T-helper 1 cell treated with Interleukin-12 subunit alpha and Interleukin-12 subunit beta and Interleukin-4 antibody, amounts not matched to agents 30 ng/mL and 1 ng/mL, for 36 hours (primary cell): ENCODE data around the gene FBXO7. TPM values are rescaled to one million over a fixed set of nuclear protein-coding genes. Genes with fewer than 3 reads are reported as not detected.

ENCODE experiments used
- intact Hi-C: fragments of 100-400 bp; cut with micrococcal nuclease; formaldehyde crosslinking; loops from one replicate; pipeline ENCODE4 v1.15.1; 2024
- total RNA-seq: library from RNA; stranded (reverse); gene quantifications from 2 replicates; pipeline ENCODE4 v1.2.3, GENCODE V29; 2022

FBXO7 gene
- total RNA-seq, 1 donor from 2014 or later: 95.6 TPM

GRCh38 chr22:32528984-32529982, 54.7 kb downstream of the FBXO7 start:
- intact Hi-C loops: loop anchor here (1.0 to 2.0 kb wide), 2 partner anchors 268 to 472 kb away; no protein-coding TSS in a partner anchor

- intact Hi-C loops: no loop called here
Observed at GRCh38 chr22:32531228-32531627, 56.6 kb downstream of the FBXO7 start.

DNA sequence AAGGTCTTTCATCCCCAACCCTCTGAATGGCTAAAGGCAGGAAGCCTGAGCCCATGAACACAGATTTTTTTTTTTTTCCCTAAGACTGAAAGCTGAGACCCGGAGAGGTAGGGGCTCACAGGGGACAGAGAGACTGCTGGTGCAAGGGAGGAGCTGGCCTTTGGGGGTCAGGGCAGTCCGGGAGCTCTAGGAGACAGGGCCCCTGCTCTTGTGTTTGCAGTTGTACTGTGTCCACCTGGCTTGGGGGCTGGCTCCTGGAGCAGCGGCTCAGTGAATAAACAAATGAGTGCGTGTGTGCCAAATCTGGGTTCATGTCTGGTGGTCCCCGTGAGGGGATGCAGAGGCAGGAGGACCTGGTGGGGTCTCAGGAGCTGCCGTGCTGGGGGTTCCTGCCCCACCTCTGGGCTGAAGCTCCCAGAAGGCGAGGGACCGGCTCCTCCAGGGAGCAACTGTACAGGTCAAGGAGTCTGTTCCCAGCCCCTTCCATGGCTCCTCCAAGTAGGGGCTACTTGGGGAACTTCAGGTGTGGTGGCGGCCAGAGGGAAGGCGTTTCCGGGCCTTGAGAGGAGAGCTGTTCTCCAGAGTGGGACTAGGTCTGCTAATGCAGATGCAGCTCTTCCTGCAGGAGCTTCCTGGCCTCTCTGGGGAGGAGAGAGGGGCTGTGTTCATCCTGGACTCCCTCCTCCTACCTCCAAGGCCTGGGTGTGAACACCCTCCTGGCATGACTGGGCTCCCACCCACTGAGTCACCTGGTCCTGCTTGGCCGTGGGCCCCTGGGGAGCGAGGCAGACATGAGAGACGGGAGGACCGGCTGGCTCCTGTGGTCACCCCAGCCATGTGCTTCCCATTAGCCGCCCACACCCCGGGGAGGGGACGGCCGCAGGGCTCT, 57.6 kb downstream of the FBXO7 start:
- intact Hi-C loops: no loop called here

DNA sequence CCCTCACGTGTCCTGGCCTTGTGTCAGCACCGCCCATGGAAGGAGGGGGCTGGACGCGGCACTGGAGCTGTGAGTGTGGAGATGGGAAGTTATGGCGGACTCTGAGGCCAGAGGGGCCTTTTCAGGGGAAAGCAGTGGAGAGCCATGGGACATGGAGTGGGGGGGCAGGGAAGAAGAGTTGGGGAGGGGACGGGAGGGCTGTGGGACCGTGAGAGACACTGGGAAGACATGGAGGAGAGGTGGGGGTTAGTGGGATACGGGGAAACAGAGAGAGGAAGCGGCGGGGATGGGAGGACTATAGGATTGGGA, 58.2 kb downstream of the FBXO7 start:
- intact Hi-C loops: no loop called here

DNA sequence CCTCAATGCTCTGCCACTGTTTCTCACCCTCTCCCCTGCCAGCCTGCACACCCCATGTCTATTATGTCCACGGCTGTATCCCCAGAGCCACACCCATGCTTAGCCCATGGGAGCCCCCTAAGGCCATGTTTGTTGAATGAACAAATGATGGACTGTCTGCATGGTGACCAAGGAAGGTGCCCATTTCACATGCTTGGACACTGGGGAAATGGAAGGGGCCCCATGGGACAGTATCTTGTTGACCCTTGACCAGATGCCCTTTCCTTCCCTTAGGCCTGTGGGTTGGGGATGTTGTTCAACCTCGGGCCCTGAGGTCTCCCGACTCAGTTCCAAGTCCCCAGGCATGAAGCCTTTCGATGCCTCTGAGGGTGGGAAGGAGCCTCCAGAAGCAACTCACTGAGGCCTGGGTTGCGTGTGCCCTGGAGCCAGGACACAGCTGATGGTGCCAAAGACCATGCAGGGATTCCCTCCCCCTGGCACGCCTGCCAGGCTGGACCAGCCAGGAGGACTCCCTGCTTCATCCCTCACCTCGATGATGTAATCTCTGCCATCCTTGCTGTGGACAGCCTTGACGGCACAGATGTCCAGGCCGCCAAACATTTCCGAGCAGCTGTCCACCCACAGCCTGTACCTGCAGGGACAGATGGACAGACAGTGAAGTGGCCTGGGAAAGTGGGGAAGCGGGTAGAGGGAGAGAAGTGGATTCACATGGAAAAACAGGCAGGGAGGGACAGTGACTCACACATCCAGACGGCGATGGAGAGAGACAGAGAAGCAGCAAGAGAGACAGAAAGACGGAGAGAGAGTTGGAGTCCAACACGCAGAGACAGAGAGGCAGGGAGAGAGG, 58.9 kb downstream of the FBXO7 start:
- intact Hi-C loops: no loop called here

DNA sequence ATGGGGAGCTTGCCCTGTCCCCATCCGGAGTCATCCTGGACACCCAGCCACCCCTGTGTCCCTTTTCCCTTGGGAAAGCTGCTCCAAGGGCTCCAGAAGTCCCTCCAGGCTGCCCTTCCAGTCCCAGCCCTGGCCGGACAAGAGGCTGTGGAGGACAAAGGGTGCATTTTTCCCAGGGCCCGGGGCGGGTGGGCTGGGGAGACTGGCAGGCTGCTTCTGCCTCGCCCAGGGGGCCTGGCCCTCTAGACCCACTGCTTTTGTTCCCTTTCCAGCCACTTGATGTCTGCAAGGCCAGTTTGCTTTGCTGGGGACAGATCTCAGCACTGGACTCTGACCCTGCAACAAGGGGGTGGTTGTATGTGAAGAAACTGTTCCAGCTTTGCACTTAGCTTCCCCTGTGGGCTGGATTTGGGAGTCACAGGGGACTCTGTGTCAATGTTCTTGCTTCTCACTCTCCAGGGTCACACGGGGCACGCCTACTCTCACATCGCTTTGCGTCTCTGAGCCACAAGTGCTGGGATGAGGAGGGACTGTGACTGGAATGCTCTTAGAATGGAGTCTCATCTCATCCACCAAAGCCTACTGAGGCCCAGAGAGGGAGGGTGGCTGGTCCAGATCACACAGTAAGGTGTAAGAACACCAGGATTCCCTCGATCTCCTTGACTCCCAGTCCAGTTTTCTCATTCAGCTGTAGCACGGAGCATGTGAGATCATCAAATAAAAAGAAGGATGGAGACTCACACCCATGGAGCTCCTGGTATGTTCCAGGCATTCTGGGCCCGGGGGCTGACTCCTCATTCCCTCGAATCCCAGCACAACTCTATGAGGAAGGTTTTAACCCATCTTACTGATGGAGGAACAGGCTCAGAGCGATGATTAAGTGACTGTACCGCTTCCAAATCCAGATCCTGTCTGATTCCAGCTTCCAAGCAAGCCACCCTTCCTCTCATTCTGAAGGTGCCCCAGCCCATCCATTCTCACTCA, 59.9 kb downstream of the FBXO7 start:
- intact Hi-C loops: no loop called here

DNA sequence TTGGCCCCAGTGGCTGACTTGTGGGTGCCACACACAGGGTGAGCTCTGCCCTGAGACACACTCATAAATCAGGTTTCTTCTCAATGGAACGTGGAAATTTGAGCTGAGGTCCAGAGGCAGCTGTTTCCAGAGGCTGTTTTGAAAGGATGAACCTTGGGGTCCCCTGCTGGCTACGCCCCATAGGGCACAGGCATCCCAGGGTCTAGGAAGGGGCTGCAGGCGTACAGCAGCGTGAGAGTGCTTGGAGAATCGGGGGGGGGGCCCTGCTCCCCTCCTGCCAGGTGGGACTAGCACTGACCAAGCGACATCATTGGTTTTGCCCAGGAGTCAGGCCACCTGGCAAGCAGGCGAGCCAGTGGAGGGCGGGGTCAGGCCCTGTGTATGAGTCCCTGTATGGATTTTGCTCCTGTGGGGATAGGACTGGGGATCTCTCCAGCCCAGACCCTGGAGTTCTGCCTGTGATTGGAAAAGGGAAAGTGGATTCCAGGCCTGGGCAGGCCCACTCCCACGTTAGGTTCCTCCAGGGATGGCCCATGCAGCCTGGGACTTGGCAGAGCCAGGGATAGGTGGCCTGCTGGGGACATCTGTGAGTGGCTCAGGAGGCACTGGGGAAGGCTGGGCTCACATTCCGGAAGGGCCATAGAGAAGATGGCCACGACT, 61.0 kb downstream of the FBXO7 start:
- intact Hi-C loops: no loop called here

DNA sequence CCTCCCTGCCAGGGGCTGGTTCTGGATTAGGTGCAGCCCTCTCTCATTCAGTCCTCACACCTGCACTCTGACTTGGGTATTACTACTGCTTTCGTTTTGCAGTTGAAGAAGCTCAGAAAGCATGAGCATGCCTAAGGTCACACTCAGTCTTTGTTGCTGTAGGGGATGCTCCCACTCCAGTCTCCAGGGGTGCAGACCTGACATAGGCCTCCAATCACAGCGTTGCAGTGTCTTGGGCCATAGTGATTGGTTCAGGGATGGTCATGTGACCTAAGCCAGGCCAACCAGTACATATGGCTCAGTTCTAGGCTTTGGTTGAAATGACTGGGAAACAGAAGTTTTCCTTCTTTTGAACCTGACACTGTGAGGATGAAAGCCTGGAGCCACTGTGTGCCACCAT, 61.7 kb downstream of the FBXO7 start:
- intact Hi-C loops: no loop called here

DNA sequence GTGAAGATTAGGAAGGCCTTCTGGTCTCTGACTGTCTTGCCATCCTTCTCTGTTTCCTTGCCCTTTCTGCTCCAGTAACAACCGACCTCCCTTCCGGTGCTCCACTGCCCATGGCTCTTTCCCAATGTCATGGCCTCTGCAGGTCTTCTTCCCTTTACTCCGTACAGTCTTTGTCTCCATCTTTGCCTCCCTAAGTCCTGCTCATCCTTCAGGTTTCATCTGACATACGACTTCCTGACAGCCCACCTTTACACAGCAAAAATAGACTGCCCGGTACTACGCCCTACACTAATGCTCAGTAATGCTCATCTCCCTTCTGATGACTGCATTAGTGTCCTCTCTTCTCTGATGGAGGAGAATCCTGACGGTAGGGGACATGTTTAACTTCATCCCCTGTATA, 63.9 kb downstream of the FBXO7 start:
- intact Hi-C loops: no loop called here

DNA sequence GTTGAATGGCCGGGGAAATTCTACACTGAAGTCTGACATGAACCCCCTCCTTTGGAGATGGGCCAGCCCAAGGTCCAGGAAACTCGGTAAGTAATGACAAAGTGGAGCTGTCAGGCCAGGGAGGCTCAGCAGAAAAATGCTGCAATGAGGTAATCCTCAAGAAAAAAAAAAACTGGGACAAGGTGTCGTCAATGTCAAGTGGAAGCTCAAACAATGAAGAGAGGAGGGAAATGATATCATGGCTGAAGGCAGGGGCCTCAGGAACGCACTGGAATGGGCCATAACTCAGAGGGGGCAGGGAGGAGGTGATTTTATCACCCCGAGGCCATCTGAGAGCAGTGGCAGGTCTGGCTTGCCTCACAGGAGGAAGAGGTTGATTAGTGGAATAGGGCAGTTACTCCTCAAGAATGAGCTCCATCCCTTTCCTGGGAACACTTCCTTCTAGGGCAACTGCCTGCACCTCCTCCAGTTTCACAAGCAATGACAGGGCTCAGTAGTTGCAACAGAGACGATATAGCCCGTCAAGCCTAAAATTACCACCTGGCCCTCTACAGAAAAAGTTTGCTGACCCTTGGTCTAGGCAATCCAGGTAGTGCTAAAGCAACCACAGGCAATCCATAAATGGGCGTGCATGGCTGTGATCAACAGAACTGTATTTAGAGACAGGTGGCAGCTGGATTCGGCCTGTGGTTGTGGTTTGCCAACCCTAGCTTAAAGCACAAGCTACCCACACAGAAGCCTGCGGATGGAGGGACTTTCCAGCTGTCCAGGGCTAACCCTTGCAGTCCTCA, 65.2 kb downstream of the FBXO7 start:
- intact Hi-C loops: no loop called here

GRCh38 chr22:32541481-32541880, 66.9 kb downstream of the FBXO7 start:
- intact Hi-C loops: no loop called here

DNA sequence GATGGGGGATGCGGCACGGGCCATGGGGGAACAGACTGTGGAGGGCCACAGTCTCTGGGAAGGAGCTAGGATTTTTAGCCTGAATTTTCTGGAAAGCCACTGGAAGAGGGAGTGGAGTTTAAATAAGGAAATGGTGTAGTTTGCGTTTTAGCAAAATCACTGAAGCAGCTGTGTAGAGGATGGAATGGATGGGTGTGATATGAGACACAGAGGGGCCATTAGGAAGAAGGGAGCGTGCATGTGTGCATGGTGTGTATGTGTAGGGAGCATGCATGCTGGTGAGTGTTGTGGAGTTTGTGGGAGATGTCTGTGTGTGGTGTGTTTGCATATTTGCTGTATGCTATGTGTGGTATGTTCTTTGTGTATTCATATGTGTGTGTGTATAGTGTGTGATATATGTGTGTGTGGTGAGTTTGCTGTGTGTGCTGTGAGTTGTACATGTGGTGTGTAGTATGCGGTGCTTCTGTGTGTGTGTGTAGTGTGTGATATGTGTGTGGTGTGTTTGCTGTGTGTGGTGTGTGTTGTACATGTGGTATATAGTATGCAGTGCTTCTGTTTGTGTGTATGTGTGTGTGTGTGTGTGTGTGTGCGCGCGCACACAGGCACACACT, 67.6 kb downstream of the FBXO7 start:
- intact Hi-C loops: no loop called here

DNA sequence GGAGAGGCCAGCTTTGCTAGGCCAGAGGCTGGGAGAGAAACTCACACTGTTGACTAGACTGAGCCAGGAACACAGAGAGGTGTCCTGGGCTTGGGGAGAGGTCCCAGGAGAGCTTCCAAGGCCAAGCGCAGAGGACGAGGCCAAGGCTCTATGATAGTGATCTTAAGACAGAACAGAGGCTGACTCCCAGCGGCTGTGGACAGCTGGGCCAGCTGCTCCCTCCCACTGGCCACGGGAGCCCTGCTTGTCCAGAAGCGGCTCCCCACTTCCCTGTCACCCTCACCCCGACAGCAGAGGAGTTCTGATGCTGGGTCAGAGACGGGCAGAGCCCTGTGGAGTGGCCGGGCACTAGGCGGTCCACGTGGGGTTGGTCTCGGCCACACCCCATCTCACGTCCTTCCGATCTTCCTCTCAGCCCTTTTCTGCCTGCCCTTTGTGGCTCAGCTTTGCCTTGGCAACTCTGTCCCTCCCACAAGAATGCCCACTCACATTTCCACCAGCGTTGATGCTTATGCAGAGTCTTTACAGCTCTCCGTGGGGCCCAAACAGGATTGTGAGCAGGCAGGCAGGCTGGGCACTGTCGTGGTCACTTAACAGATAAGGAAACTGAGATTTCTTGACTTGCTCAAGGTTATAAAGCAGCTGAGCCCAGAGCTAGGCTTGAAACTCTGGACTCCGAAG, 68.2 kb downstream of the FBXO7 start:
- intact Hi-C loops: no loop called here

GRCh38 chr22:32544953-32545558, 70.4 kb downstream of the FBXO7 start:
- intact Hi-C loops: no loop called here

- intact Hi-C loops: no loop called here
Observed at GRCh38 chr22:32545801-32546200, 71.2 kb downstream of the FBXO7 start.

- intact Hi-C loops: no loop called here
Observed at GRCh38 chr22:32546496-32546895, 71.9 kb downstream of the FBXO7 start.

GRCh38 chr22:32546935-32547334, 72.3 kb downstream of the FBXO7 start:
- intact Hi-C loops: no loop called here
